Large intestine (tissue), 3 donors: ENCODE measurements around the gene TRDN. TPM values are rescaled to one million over a fixed set of nuclear protein-coding genes. Genes with fewer than 3 reads are reported as not detected.

ENCODE experiments used
- DNase-seq, 2 donors: peaks; one replicate each; pipeline versions ENCODE4 v3.0.0 to v3.0.0-alpha.2; 2013
- H3K27ac ChIP-seq: one replicate; pipeline ENCODE4 v1.5.1; 2013; ENCODE audit warnings: low read length
- H3K27me3 ChIP-seq: 2 replicates; pipeline ENCODE4 v1.6.1; 2013; ENCODE audit warnings: low read length; ENCODE audit not compliant: control insufficient read depth, insufficient read depth
- H3K36me3 ChIP-seq: 2 replicates; pipeline ENCODE4 v1.6.1; 2013; ENCODE audit warnings: low read length; ENCODE audit not compliant: control insufficient read depth, insufficient read depth
- H3K4me1 ChIP-seq: one replicate; pipeline ENCODE4 v1.6.1; 2013; ENCODE audit warnings: low read length; ENCODE audit not compliant: control insufficient read depth, insufficient read depth
- H3K4me3 ChIP-seq: one replicate; pipeline ENCODE4 v1.5.1; 2013; ENCODE audit warnings: low read length
- H3K9me3 ChIP-seq: one replicate; pipeline ENCODE4 v1.6.1; 2013; ENCODE audit warnings: mild to moderate bottlenecking, low read depth, low read length, moderate library complexity; ENCODE audit not compliant: control insufficient read depth
- whole genome bisulfite sequencing: methylation state at CpG from one replicate; pipeline ENCODE4 v1.1.5; 2013; ENCODE audit warnings: low lambda C conversion rate; ENCODE audit not compliant: insufficient coverage; 5-methylcytosine and 5-hydroxymethylcytosine counted together
- polyA plus RNA-seq: library from polyadenylated mRNA; unstranded; fragments of 120-200 nt; gene quantifications from one replicate; pipeline ENCODE4 v1.2.1, GENCODE V29; 2013

TRDN gene
- polyA plus RNA-seq, 1 donor, result 0.09 TPM

- WGBS, result 80% methylated on average over 1 of the region's 2 CpGs
- no peaks in the 10 kb centered on the region for H3K36me3 ChIP-seq
- DNase-seq, result no peak
These were observed 90.2 kb downstream of the TRDN start for GRCh38 chr6:123546537-123546936.

GRCh38 chr6:123541462-123541861 is 95.3 kb downstream of the TRDN start:
- DNase-seq, result no peak
- H3K9me3 ChIP-seq, result no peaks in the 10 kb centered on the region
- H3K27ac ChIP-seq, result no peak overlapping the region
- no peak overlapping the region for H3K4me3 ChIP-seq
- no peaks in the 10 kb centered on the region for H3K27me3 ChIP-seq
- no peaks in the 10 kb centered on the region for H3K36me3 ChIP-seq
- H3K4me1 ChIP-seq, result no peaks in the 10 kb centered on the region
- WGBS, result 80% methylated on average over 2 of the region's 4 CpGs

More at GRCh38 chr6:123546537-123546936, 90.2 kb downstream of the TRDN start:
- no peaks in the 10 kb centered on the region for H3K27me3 ChIP-seq
- no peaks in the 10 kb centered on the region for H3K9me3 ChIP-seq
- H3K27ac ChIP-seq, result no peak overlapping the region
- H3K4me3 ChIP-seq, result no peak overlapping the region
- H3K4me1 ChIP-seq, result no peaks in the 10 kb centered on the region

- H3K4me1 ChIP-seq, result no peaks in the 10 kb centered on the region
- H3K27ac ChIP-seq, result no peak overlapping the region
- no peaks in the 10 kb centered on the region for H3K9me3 ChIP-seq
- no peaks in the 10 kb centered on the region for H3K27me3 ChIP-seq
- DNase-seq, result no peak
- WGBS, result 61% methylated on average over 2 of the region's 2 CpGs
- no peaks in the 10 kb centered on the region for H3K36me3 ChIP-seq
- no peak overlapping the region for H3K4me3 ChIP-seq
These were observed 102.7 kb downstream of the TRDN start for GRCh38 chr6:123533862-123534648.

- no peak overlapping the region for H3K27ac ChIP-seq
- H3K4me1 ChIP-seq, result no peaks in the 10 kb centered on the region
- no peaks in the 10 kb centered on the region for H3K9me3 ChIP-seq
- no peaks in the 10 kb centered on the region for H3K36me3 ChIP-seq
- DNase-seq, result no peak
- WGBS, result no CpG with 5 or more reads among the region's 1 CpG
- no peaks in the 10 kb centered on the region for H3K27me3 ChIP-seq
- H3K4me3 ChIP-seq, result no peak overlapping the region
These were observed 106.9 kb downstream of the TRDN start for GRCh38 chr6:123529843-123530242.

- Histone ChIP-seq H3K27me3 (no peaks in the 10 kb centered on the region), H3K4me1 (no peaks in the 10 kb centered on the region), H3K36me3 (no peaks in the 10 kb centered on the region), H3K27ac (no peak overlapping the region), H3K9me3 (no peaks in the 10 kb centered on the region), H3K4me3 (no peak overlapping the region)
- DNase-seq, result no peak
- WGBS, result 89% methylated on average over 3 of the region's 4 CpGs
These were observed 107.7 kb downstream of the TRDN start for GRCh38 chr6:123529058-123529457.

GRCh38 chr6:123527406-123527805 is 109.3 kb downstream of the TRDN start:
- H3K27ac ChIP-seq, result no peak overlapping the region
- H3K36me3 ChIP-seq, result no peaks in the 10 kb centered on the region
- DNase-seq, result no peak
- no peaks in the 10 kb centered on the region for H3K27me3 ChIP-seq
- H3K9me3 ChIP-seq, result no peaks in the 10 kb centered on the region
- 100% methylated on average over 1 of the region's 3 CpGs for WGBS
- H3K4me1 ChIP-seq, result no peaks in the 10 kb centered on the region
- no peak overlapping the region for H3K4me3 ChIP-seq

- no peak for DNase-seq
- 67% methylated on average over 1 of the region's 2 CpGs for WGBS
- Histone ChIP-seq H3K4me3 (no peak overlapping the region), H3K9me3 (no peaks in the 10 kb centered on the region), H3K36me3 (no peaks in the 10 kb centered on the region), H3K27ac (no peak overlapping the region), H3K4me1 (no peaks in the 10 kb centered on the region), H3K27me3 (no peaks in the 10 kb centered on the region)
These were observed 110.6 kb downstream of the TRDN start for GRCh38 chr6:123526128-123526527.

- H3K4me1 ChIP-seq, result no peaks in the 10 kb centered on the region
- no peak overlapping the region for H3K4me3 ChIP-seq
- H3K27ac ChIP-seq, result no peak overlapping the region
- no peak for DNase-seq
- H3K36me3 ChIP-seq, result no peaks in the 10 kb centered on the region
- no peaks in the 10 kb centered on the region for H3K9me3 ChIP-seq
- WGBS, result 100% methylated on average over 1 of the region's 1 CpG
- H3K27me3 ChIP-seq, result no peaks in the 10 kb centered on the region
These were observed 112.0 kb downstream of the TRDN start for GRCh38 chr6:123524781-123525180.

- no peaks in the 10 kb centered on the region for H3K4me1 ChIP-seq
- DNase-seq, result no peak
- no peaks in the 10 kb centered on the region for H3K36me3 ChIP-seq
- no peak overlapping the region for H3K27ac ChIP-seq
- no peaks in the 10 kb centered on the region for H3K27me3 ChIP-seq
- H3K9me3 ChIP-seq, result no peaks in the 10 kb centered on the region
- WGBS, result 71% methylated on average over 1 of the region's 3 CpGs
- no peak overlapping the region for H3K4me3 ChIP-seq
These were observed 116.5 kb downstream of the TRDN start for GRCh38 chr6:123520217-123520616.

- Histone ChIP-seq H3K36me3 (no peaks in the 10 kb centered on the region), H3K4me1 (no peaks in the 10 kb centered on the region)
These were observed 117.6 kb downstream of the TRDN start for GRCh38 chr6:123519189-123519505.

More at GRCh38 chr6:123519189-123519505, 117.6 kb downstream of the TRDN start:
- Histone ChIP-seq H3K4me3 (no peak overlapping the region), H3K9me3 (no peaks in the 10 kb centered on the region), H3K27me3 (no peaks in the 10 kb centered on the region), H3K27ac (no peak overlapping the region)
- DNase-seq, result no peak
